WERI-Rb-1 (cell line): Measurements from ENCODE around the gene PTPRR.

ENCODE experiments used
- DNase-seq: peaks from one replicate; pipeline ENCODE4 v3.0.0-alpha.2; 2020
- H3K27ac ChIP-seq: fragments of 250-450 bp; sonication (Bioruptor Pico); 2 replicates; pipeline ENCODE4 v1.5.1; 2020; ENCODE audit warnings: mild to moderate bottlenecking, moderate library complexity
- H3K27me3 ChIP-seq: fragments of 250-450 bp; sonication (Bioruptor Pico); 2 replicates; pipeline ENCODE4 v1.5.1; 2021; ENCODE audit warnings: mild to moderate bottlenecking, low read depth, moderate library complexity; ENCODE audit not compliant: insufficient read depth, severe bottlenecking
- H3K36me3 ChIP-seq: fragments of 250-450 bp; sonication (Bioruptor Pico); 2 replicates; pipeline ENCODE4 v1.5.1; 2020; ENCODE audit warnings: mild to moderate bottlenecking, moderate library complexity
- H3K4me3 ChIP-seq: 2 replicates; pipeline ENCODE4 v1.5.1; 2011; ENCODE audit warnings: low read depth, mild to moderate bottlenecking, control low read depth, low read length
- H3K9me3 ChIP-seq: fragments of 250-450 bp; sonication (Bioruptor Pico); 2 replicates; pipeline ENCODE4 v1.5.1; 2021; ENCODE audit warnings: mild to moderate bottlenecking, moderate library complexity; ENCODE audit not compliant: severe bottlenecking
- TF ChIP-seq, protein P1 (sequence below): IDR thresholded peaks from 2 replicates; pipeline ENCODE4 v1.5.1; 2011; ENCODE audit warnings: low read depth, mild to moderate bottlenecking, control low read depth, inconsistent platforms, low read length

Gene PTPRR

DNA sequence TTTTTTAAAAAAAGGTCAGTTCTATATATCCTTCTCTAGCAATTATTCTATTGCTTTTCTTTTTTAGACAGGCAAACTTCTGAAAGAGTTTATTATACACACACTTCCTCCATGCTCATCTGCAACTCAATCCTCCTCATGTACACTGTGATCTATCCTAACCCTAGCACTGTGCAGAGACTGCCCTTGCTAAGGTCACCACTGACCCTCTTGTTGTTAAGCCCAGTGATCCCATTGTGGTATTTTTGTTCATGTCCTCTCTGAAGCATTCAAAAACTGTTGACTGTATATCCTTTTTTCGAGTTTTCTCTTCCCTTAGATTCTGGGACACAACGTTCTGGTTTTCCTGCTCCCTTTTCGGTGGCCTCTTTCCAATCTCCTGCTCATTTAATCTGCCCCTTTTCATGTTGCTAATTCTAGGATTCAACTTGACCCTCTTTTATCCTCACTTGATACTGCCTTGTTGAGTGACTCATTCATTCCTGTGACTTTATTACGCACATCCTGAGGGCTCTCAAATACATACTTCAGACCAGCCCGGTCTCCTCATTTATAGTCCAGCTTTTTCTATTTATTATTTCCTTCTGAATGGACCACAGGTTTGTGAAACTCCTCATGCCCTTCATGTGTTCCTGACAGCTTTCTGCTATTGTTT, 229.4 kb downstream of the PTPRR start:
- TF ChIP-seq, protein P1, sequence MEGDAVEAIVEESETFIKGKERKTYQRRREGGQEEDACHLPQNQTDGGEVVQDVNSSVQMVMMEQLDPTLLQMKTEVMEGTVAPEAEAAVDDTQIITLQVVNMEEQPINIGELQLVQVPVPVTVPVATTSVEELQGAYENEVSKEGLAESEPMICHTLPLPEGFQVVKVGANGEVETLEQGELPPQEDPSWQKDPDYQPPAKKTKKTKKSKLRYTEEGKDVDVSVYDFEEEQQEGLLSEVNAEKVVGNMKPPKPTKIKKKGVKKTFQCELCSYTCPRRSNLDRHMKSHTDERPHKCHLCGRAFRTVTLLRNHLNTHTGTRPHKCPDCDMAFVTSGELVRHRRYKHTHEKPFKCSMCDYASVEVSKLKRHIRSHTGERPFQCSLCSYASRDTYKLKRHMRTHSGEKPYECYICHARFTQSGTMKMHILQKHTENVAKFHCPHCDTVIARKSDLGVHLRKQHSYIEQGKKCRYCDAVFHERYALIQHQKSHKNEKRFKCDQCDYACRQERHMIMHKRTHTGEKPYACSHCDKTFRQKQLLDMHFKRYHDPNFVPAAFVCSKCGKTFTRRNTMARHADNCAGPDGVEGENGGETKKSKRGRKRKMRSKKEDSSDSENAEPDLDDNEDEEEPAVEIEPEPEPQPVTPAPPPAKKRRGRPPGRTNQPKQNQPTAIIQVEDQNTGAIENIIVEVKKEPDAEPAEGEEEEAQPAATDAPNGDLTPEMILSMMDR = no peak
- no peaks in the 10 kb centered on the region for H3K27me3 ChIP-seq
- DNase-seq = no peak

DNA sequence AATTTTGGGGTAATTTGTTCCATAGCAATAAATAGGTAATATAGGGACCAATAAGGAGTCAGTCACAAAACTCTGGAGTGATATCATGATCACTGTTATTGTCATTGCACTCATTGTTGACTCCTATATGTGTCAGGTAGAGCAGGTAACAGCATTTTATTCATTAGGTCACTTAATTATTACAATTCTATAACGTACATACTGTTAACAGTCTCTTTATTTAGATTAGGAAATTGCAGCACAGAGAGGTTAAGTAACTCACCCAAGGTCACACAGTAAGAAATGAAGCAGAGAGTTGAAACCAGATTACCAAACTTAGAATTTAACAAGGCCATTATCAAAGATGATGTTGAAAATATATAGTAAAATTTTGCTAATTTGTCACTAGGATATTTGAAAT, 233.6 kb downstream of the PTPRR start:
- H3K9me3 ChIP-seq = no peaks in the 10 kb centered on the region
- no peaks in the 10 kb centered on the region for H3K27me3 ChIP-seq
- no peak for DNase-seq
- H3K27ac ChIP-seq = no peak overlapping the region
- TF ChIP-seq, protein P1 = no peak
- H3K4me3 ChIP-seq = no peak overlapping the region
- H3K36me3 ChIP-seq = no peaks in the 10 kb centered on the region

More for the DNA sequence above, 229.4 kb downstream of the PTPRR start:
- no peaks in the 10 kb centered on the region for H3K9me3 ChIP-seq
- H3K36me3 ChIP-seq = no peaks in the 10 kb centered on the region
- no peak overlapping the region for H3K4me3 ChIP-seq
- no peak overlapping the region for H3K27ac ChIP-seq

DNA sequence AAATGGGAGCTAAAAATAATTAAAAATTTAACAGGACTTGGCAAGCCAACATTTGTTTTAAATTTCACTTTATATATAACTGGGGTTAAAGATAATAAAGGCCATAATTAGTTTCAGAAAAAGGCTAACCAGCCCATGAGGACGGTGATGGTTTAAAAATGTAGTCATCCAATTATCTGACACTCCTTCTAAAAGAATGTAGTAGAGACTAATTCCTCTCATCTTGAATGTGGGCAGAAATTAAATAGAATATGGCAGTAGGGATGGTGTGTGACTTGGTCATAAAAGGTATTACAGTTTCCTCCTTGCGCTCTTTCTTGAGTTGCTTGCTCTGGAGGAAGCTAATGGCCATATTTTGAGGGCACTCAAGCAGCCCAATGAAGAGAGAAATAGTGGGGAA, 234.2 kb downstream of the PTPRR start:
- TF ChIP-seq, protein P1 = no peak
- no peak for DNase-seq
- no peak overlapping the region for H3K4me3 ChIP-seq
- H3K27me3 ChIP-seq = no peaks in the 10 kb centered on the region
- no peaks in the 10 kb centered on the region for H3K36me3 ChIP-seq
- no peak overlapping the region for H3K27ac ChIP-seq
- no peaks in the 10 kb centered on the region for H3K9me3 ChIP-seq

DNA sequence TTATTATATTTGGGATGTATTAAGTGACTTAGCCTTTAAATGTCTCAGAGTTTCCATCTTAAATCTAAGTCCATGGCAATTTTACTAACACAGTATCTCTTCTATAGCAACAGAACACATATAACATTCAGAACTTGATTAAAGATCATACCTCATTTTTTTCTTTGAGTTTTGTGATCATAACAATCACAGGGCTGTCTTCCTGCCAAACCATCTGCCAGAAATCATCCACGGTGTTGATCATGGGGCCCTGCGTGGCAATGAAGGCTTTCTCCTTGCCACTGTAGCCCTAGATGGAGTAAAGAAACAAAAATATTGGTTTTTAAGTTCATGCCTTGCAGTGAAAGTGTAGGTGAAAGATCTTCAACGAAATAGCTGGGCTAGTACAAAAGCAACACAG, 236.6 kb downstream of the PTPRR start:
- no peak overlapping the region for H3K27ac ChIP-seq
- H3K4me3 ChIP-seq = no peak overlapping the region
- no peaks in the 10 kb centered on the region for H3K27me3 ChIP-seq
- TF ChIP-seq, protein P1 = no peak
- no peaks in the 10 kb centered on the region for H3K9me3 ChIP-seq
- no peak for DNase-seq
- no peaks in the 10 kb centered on the region for H3K36me3 ChIP-seq

DNA sequence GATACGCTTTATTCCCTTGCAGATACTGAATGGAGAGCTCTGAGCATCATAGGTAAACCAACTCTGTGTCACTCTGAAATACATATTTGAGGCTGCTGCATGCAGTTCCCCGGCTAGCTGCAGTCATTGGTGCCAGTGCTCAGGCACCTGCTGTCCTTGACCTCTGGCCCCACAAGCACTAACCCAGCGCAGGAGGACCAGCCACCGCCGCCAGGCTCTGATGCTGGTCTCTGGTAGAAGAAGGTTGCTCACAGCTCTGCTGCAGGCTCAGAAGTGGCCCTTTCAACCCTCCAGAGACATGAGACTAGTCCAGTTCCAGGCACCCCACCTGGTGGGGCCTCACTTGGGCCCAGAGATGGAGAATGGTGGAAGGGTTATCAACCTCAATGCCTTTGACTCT, 248.8 kb downstream of the PTPRR start:
- Histone ChIP-seq H3K4me3 (no peak overlapping the region), H3K9me3 (no peaks in the 10 kb centered on the region), H3K27me3 (no peaks in the 10 kb centered on the region), H3K36me3 (no peaks in the 10 kb centered on the region), H3K27ac (no peak overlapping the region)
- TF ChIP-seq, protein P1 = no peak
- DNase-seq = no peak

DNA sequence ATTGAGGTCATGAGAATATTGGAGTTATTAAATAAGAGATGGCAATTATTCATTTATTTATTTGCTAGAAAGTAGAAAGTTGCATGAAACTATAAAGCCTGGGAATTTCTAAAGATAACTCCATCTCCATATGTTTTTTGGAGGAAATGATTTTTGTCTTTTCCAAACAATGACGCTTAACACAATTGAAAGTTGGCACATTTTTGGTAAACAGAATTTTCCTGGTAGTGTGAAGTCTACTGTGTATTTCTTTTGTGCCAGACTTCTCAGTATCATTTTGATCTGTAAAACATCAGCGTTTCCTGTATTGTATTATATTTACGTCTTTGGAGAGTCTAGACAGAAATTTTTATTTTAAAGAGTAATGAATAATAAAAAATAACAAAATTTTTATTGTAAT, 249.6 kb downstream of the PTPRR start:
- no peaks in the 10 kb centered on the region for H3K9me3 ChIP-seq

More for the DNA sequence above, 249.6 kb downstream of the PTPRR start:
- TF ChIP-seq, protein P1 = no peak
- H3K36me3 ChIP-seq = no peaks in the 10 kb centered on the region
- H3K27me3 ChIP-seq = no peaks in the 10 kb centered on the region
- DNase-seq = no peak
- no peak overlapping the region for H3K4me3 ChIP-seq
- H3K27ac ChIP-seq = no peak overlapping the region
